Fibroblast of skin of abdomen (primary cell): ENCODE measurements around the gene LARGE1.

Experiments
- DNase-seq: peaks from one replicate; pipeline ENCODE4 v3.0.0-alpha.2; 2013

Gene LARGE1

DNA sequence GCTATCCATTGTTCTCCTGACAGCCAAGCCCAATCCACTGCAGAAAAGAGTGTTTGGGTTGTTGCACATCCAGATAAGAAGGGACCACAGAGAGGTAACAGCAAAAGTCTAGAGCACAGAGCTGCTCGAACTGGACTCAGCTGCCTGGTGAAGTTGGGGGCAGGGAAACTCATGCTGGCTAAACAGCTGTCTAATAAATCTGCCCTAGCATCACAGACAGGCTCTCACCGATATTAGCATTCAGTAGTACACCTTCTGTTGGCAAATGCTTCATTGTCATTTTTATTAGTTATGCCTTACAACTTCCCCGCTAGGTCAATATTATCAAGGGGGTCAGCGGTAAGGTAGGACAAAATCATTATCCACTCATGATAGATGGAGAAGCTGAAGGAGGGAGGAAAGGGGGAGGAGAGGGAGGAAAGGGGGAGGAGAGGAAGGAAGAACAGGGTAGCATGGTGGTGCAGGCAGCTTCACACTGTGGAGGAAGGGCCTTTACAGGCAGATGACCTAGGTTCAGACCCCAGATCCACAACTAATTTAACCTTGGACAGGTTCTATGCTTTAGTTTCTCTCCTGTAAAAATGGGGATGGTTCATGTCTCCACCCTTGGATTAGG is 102.7 kb downstream of the LARGE1 start:
- no peak for DNase-seq

DNA sequence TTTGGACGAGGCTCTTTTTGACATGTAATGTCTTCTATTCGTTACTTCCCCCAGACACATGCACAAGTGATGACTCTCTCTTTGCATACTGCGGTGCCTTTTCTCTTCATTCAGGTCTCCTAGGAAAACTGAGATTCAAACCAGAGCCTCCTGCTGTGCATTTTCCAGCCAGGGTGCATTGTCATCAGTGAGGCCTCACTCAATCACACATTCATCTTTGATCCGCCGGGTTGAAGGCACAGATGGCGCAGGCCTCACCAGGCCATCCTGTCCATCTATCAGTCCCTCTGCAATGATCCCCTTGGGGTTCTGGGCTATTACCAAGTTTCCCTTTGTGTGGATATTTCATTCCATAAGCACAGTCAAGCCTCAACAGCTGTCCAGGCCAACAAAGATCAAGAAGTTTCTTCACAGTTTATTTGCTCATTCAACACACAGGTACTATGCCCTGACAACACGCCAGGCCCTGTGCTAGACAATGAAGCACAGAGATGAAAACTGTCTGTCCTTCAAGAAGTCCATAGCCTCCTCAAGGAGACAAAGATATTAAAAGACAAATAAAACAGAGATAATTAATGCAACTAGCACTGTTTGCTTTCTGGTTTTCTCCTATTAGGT is 107.8 kb downstream of the LARGE1 start:
- no peak for DNase-seq

GRCh38 chr22:33811686-33812085 is 108.6 kb downstream of the LARGE1 start:
- peak; percentile 83 for DNase-seq

GRCh38 chr22:33811208-33811607 is 109.1 kb downstream of the LARGE1 start:
- no peak for DNase-seq

- DNase-seq: peak; percentile 25
Measured at GRCh38 chr22:33807470-33807869, 112.8 kb downstream of the LARGE1 start.

GRCh38 chr22:33806191-33806590 is 114.1 kb downstream of the LARGE1 start:
- DNase-seq: no peak

GRCh38 chr22:33803371-33804282 is 116.6 kb downstream of the LARGE1 start:
- peak; percentile 93 for DNase-seq

- no peak for DNase-seq
Measured at GRCh38 chr22:33798401-33798800, 121.9 kb downstream of the LARGE1 start.

GRCh38 chr22:33796494-33796893 is 123.8 kb downstream of the LARGE1 start:
- DNase-seq: no peak

DNA sequence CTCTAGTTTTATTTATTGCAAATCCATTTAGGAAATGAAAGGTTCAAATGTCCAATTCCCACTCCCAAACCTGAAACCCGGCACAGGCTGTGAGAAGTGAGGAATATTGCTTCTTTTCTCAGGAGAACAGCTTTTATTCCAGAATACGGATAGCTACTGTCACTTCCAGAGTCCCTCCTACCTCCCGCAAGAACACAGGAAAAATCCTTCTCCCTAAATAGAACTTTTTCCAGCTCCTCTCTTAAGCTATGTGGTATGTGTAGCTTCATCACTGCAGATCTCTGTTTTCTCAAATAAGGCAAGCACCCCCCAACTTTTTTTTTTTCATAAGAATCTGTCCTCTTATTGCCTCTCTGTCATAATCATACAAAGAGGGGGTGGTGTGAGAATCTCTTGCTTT is 126.8 kb downstream of the LARGE1 start:
- no peak for DNase-seq

- DNase-seq: no peak
Measured at GRCh38 chr22:33792832-33793231, 127.4 kb downstream of the LARGE1 start.

- DNase-seq: no peak
Measured at GRCh38 chr22:33789690-33790253, 130.5 kb downstream of the LARGE1 start.

GRCh38 chr22:33788927-33789326 is 131.3 kb downstream of the LARGE1 start:
- no peak for DNase-seq

DNA sequence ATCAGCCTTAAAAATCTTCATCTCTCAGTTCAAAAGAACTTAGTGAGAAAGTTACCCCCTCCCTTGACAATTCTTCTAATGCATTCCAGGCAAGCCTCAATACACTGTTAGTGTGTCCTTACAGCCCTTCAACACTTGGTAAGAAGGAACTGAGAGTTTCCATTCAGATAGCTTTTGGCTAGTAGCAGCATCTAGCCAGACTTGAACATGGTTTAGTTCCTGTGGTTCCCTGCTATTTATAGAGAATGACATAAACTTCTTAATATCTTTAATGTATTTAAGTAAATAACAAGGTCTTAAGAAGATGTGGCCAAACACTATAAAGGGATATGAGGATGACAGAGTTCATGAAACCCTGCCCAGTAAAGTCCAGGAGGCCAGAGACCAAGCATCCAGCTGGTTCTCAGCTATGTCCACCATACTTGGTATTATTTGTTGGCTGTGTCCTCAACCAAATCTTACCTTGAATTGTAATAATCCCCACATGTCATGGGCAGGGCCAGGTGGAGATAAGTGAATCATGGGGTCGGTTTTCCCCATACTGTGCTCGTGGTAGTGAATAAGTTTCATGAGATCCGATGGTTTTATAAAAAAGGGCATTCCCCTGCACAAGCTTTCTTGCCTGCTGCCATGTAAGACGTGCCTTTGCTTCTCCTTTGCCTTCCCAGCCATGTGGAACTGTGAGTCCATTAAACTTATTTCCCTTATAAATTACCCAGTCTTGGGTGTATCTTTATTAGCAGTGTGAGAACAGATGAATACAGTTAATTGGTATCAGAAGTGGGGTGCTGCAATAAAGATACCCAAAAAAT is 132.4 kb downstream of the LARGE1 start:
- no peak for DNase-seq

GRCh38 chr22:33786149-33786548 is 134.1 kb downstream of the LARGE1 start:
- no peak for DNase-seq

DNA sequence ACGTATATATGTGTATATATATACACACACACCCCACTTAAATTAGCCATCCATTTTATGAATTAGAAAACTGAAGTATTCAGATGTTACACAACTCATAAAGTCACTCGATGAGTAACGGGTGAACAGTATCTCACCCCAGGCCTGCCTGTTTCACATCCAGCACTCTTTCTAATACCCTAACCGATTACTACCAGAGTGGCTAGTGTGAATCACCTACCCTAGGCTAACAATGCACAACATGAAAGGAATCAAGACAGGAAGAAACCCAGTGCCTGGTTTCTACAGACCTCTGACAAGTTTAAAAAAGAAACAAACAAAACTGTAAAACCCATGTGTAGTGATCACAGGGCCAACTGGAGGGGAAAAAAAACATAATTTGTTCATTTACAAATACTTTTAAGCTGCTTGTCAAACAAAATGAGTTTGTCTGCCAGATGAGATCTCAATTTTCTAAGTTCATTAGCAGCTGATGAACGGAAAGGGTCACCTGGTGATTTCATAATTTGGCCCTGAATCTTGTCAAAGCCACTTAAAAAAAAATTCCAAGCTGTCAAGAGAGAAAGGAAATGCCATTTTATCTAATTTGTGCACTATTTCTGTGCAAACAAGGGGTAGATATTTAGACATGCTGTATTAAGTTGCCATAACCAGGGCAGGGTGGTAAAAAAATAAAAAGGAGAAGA is 134.8 kb downstream of the LARGE1 start:
- peak; percentile 65 for DNase-seq

- DNase-seq: peak; percentile 62
Measured at GRCh38 chr22:33781411-33781810, 138.9 kb downstream of the LARGE1 start.

GRCh38 chr22:33780531-33781136 is 139.6 kb downstream of the LARGE1 start:
- peak; percentile 16 for DNase-seq

DNA sequence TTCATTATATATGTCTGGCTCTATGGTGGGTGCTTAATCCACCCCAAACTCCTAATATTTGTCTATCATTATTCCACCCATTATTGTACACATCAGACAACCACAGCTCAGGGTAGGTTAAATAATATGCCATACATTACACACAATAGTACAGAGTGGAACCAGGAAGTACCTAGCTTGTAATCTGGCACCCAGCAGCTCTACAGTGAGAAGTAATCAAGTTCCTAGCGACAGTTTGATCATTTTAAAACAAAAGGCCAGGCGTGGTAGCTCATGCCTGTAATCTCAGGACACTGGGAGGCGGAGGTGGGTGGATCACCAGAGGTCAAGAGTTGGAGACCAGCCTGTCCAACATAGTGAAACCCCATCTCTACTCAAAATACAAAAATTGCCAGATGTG is 141.0 kb downstream of the LARGE1 start:
- DNase-seq: no peak

GRCh38 chr22:33776491-33776890 is 143.8 kb downstream of the LARGE1 start:
- DNase-seq: no peak

DNA sequence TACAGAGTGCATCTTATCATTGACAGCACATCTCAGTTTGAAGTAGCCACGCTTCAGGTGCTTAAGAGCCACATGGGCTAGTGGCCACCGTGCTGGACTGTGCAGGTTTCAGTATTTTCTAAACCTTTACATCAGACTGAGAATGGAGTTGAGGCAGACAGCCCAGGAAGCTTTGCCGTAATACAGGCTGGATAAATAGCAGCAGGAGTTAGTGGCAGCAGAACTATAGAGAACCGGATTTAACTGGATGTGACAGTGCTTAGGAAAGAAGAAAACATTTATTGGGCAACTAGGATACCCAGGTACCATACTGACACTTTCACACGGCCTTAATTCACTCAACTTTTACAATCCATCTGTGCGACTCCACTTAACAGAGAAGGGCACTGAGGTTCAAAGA is 145.5 kb downstream of the LARGE1 start:
- DNase-seq: no peak
